Activated T-cell treated with anti-CD3 and anti-CD28 coated beads, Interleukin-2, amount 50 U/mL, for 72 hours (primary cell): ENCODE results near the gene SELENOO. TPM values are rescaled to one million over a fixed set of nuclear protein-coding genes. Genes with fewer than 3 reads are reported as not detected.

Experiments
- ATAC-seq, 2 donors: fragments of 150-1000 bp; cut with Tn5 transposase; replicated peaks in 1 of 2; 2 replicates each; pipeline ENCODE4 v1.10.0; 2021; ENCODE audit warnings: moderate library complexity in 2 of 2, mild to moderate bottlenecking in 1 of 2
- DNase-seq, 2 donors: peaks; one replicate each; pipeline ENCODE4 v3.0.0; 2021 to 2022; ENCODE audit warnings: mixed read lengths in 1 of 2
- H3K27ac Mint-ChIP-seq: one replicate; pipeline ENCODE4 v1.8.0; 2022; ENCODE audit warnings: mild to moderate bottlenecking, moderate library complexity, mixed read lengths
- H3K27me3 Mint-ChIP-seq: one replicate; pipeline ENCODE4 v1.8.0; 2022; ENCODE audit warnings: low read depth, mixed read lengths
- H3K36me3 Mint-ChIP-seq, 2 donors: one replicate each; pipeline ENCODE4 v1.8.0; 2022; ENCODE audit warnings: mixed read lengths in 2 of 2, mild to moderate bottlenecking in 1 of 2; ENCODE audit not compliant: insufficient read depth in 2 of 2
- H3K4me1 Mint-ChIP-seq: one replicate; pipeline ENCODE4 v1.8.0; 2022; ENCODE audit warnings: low read depth, mixed read lengths
- H3K4me3 Mint-ChIP-seq, 2 donors: one replicate each; pipeline ENCODE4 v1.8.0; 2022; ENCODE audit warnings: mild to moderate bottlenecking in 2 of 2, mixed read lengths in 2 of 2, moderate library complexity in 2 of 2
- H3K9me3 Mint-ChIP-seq, 2 donors: one replicate each; pipeline ENCODE4 v1.8.0; 2022; ENCODE audit warnings: mixed read lengths in 2 of 2
- total RNA-seq, 2 donors: library from RNA; stranded (reverse); gene quantifications; one replicate each; pipeline ENCODE4 v1.2.3, GENCODE V29; 2022

SELENOO gene
- total RNA-seq, 2 donors from 2014 or later = 17.6 to 19.4 TPM

DNA sequence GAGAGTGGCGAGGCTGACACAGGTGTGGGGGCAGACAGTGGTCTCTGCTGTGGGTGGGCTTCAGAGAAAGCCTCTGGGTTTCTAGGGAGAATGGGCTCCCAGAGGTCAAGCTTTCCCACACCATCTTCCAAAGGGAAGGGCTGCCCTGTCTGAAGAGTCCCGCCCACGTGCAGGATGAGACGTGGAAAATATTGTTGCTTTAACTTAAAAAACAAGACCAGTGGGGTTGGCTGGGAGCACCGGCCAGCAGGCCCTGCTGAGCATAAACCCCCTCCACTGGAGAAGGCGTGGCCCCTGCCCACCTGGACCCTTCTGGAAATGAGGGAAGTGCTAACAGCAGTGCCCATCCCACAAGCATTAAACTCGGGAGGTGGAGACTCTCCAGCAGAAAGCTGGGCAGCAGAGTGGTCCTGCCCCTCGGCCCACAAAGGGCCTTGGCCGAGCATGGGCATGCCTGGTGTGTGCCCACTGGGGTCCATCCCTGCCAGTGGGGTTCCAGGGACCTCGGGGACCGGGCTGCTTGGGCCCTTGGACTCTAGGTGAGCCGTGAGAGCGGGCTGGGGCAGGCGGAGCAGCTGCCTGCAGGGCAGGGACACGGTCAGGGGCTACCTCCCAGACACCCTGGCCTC lies 15.4 kb downstream of the SELENOO start:
- peaks cover 2 to 16% of the 10 kb centered on the region in 2 donors for H3K36me3 Mint-ChIP-seq
- no peak overlapping the region for H3K4me3 Mint-ChIP-seq
- no peaks in the 10 kb centered on the region for H3K9me3 Mint-ChIP-seq
- no peaks in the 10 kb centered on the region for H3K27me3 Mint-ChIP-seq
- no peak overlapping the region for H3K27ac Mint-ChIP-seq
- ATAC-seq = no peak
- H3K4me1 Mint-ChIP-seq = no peaks in the 10 kb centered on the region
- DNase-seq = no peak

DNA sequence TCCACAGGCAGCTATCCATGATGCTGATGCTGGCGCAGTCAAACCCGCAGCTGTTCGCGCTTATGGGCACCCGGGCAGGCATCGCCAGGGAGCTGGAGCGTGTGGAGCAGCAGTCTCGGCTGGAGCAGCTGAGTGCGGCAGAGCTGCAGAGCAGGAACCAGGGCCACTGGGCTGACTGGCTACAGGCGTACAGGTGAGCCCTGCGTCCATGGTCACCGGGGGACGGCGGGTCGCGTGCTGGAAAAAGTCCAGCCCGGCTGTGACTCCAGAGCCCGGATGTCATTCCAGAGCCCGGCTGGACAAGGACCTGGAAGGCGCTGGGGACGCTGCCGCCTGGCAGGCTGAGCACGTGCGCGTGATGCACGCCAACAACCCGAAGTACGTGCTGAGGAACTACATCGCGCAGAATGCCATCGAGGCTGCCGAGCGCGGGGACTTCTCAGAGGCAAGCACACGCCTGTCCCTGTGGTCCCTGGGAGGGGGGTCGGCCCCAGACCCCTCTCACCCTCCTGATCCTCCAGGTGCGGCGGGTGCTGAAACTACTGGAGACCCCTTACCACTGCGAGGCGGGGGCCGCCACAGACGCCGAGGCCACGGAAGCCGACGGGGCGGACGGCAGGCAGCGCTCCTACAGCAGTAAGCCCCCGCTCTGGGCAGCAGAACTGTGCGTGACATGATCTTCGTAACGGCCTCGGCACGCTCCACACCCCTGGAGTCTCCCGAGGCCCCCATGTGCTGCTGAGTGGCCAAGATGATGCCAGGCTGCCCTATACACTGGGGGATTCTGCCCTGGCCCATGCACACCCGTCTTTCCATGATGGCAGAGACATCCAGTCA lies 16.1 kb downstream of the SELENOO start:
- no peaks in the 10 kb centered on the region for H3K9me3 Mint-ChIP-seq
- peaks cover 2 to 16% of the 10 kb centered on the region in 2 donors for H3K36me3 Mint-ChIP-seq
- no peaks in the 10 kb centered on the region for H3K4me1 Mint-ChIP-seq
- ATAC-seq (no peak), DNase-seq (no peak)
- H3K27me3 Mint-ChIP-seq = no peaks in the 10 kb centered on the region
- H3K4me3 Mint-ChIP-seq = no peak overlapping the region
- no peak overlapping the region for H3K27ac Mint-ChIP-seq

DNA sequence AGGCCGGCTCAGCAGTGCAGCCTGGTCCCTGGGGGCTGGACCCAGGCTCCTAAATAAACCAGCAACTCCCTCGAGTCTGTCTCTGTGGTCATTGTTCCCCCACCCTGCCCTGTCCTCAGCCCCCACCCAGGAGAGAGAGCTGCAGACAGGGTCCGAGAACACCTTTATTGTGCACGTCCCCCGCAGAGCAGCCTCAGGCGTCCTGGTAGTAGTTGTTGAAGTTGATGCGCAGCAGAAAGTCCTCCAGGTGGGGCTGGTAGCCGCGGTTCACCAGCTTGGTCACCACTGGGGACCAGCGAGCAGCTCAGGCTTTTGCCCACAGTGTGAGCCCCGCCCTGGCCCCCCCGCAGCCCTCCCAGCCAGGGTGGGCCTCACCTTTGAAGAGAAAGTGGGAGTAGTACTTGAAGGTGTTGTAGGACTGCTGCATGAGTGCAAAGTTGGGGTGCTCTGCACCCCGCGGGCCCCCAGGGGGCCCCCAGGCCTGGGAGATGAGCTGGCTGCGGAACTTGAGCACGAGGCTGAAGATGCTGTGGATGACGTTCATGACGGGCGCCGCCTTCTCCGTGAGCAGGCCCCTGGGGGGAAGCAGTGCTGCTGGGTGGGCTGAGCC lies 16.8 kb downstream of the SELENOO start:
- Mint-ChIP-seq H3K4me1 (no peaks in the 10 kb centered on the region), H3K27ac (no peak overlapping the region), H3K4me3 (no peak overlapping the region), H3K9me3 (no peaks in the 10 kb centered on the region), H3K27me3 (no peaks in the 10 kb centered on the region), H3K36me3 (peaks cover 2 to 16% of the 10 kb centered on the region in 2 donors)
- DNase-seq (no peak), ATAC-seq (no peak)

DNA sequence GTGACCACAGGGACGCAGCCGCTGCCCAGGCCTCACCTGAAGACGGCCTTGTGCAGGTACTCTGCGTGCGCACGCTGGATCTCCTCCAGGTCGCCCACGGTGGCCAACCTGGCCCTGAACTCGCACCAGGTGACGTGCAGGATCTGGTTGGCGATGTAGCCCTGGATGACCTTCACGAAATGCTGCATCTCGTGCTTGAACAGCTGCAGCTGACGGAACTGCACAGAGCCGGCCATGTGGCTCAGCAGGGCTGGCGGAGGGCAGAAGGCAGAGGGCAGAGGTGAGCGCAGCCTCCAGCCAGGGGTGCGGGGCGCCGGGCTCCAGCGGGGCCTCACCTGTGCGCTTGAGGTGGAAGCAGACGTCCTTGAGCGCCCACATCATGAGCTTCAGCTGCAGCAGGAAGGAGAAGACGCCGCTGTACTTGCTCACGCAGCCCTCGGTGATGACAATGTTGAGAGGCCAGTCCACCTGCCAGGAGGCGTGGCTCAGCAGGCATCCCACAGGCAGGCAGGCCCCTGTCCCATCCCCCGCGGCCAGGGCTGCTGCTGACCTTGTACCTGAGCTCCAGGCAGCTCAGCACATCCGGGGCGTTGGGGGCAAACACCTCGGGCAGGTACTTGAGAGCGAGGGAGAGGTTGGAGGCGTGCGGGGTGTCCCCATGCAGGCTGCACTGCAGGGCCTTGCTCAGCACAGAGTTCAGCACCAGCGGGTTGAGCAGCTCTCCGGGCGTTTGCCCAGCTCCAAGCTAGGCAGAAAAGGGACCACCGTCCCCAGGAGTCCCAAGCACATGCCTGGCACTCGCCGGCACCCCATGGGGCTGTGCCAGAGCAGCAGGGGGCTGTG lies 17.6 kb downstream of the SELENOO start:
- Mint-ChIP-seq H3K4me1 (no peaks in the 10 kb centered on the region), H3K27ac (no peak overlapping the region), H3K9me3 (no peaks in the 10 kb centered on the region), H3K36me3 (peaks cover 2 to 15% of the 10 kb centered on the region in 2 donors), H3K4me3 (no peak overlapping the region), H3K27me3 (no peaks in the 10 kb centered on the region)
- DNase-seq (no peak), ATAC-seq (no peak)

DNA sequence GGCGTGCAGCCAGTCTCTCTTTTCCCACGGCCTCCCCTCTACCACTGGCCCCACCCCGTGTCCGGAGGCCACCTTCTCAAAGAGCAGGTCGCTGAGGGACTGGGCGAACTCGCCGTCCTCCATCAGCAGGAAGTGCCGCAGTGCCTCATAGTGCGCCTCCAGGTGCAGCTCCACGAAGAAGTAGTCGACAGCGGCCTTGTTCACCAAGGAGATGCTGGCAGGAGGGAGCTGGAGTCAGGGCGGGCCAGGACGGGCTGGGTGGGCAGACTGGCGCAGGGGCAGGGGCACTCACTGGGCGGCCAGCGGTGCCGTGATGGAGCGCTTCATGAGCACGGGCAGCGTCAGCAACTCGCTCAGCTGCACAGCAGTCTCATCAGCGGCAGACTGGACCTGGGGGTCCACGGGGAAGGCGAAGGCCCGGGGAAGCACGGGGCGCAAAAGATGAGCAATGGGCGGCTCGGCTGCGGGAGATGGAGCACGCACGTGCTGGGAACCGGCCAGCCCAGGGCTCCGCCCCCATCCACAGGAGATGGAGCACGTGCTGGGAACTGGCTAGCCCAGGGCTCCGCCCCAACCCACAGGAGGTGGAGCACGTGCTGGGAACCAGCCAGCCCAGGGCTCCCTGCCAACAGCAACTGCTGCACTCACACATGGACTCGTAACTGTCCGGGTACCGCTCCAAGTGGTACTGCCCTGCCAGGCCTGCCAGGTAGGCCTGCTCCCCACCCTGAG lies 18.4 kb downstream of the SELENOO start:
- Mint-ChIP-seq H3K4me3 (no peak overlapping the region), H3K27ac (no peak overlapping the region), H3K4me1 (no peaks in the 10 kb centered on the region), H3K36me3 (peaks cover 2 to 17% of the 10 kb centered on the region in 2 donors), H3K9me3 (no peaks in the 10 kb centered on the region), H3K27me3 (no peaks in the 10 kb centered on the region)
- no peak for DNase-seq
- ATAC-seq = peak in 1 of 2 donors; percentile 12

DNA sequence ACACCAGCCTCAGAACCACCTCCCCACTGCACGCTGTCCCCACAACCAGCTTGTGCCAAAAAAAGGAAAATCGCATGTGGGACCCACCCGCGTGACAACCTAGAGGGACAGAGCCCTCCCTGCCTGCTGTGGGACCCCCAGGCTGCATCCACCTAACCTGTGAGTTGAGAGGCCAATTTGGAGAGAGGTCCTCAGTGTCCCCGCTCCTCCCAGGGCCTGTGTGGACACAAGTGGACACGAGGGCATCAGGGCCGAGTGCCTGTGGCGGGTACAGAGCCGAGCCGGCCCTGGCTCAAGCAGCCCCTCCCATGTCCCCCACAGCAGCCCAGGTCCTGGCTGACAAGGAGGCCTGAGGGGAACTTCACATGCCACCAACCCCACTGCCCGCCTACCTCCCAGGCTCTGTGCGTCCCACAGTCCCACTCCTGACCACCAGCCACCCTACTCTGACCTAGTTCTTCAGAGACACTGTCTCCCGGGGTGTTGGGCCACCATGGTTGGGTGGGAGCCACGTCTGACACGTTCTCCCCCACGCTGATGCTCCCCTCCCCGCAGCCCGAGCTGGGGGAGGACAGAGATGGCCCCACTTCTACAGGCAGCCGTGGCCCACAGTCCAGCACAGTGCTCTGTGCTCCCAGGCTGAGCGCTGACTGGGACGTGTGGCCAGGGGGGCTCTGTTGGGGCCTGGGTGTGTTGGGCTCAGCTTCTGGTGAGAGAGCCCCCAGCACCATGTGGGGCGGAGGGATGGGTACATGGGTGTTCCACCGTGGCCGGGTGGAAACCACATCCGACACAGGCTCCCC lies 19.2 kb downstream of the SELENOO start:
- ATAC-seq (no peak), DNase-seq (no peak)
- no peak overlapping the region for H3K27ac Mint-ChIP-seq
- H3K4me3 Mint-ChIP-seq = no peak overlapping the region
- no peaks in the 10 kb centered on the region for H3K4me1 Mint-ChIP-seq
- peaks cover 2 to 15% of the 10 kb centered on the region in 2 donors for H3K36me3 Mint-ChIP-seq
- no peaks in the 10 kb centered on the region for H3K9me3 Mint-ChIP-seq
- H3K27me3 Mint-ChIP-seq = no peaks in the 10 kb centered on the region

DNA sequence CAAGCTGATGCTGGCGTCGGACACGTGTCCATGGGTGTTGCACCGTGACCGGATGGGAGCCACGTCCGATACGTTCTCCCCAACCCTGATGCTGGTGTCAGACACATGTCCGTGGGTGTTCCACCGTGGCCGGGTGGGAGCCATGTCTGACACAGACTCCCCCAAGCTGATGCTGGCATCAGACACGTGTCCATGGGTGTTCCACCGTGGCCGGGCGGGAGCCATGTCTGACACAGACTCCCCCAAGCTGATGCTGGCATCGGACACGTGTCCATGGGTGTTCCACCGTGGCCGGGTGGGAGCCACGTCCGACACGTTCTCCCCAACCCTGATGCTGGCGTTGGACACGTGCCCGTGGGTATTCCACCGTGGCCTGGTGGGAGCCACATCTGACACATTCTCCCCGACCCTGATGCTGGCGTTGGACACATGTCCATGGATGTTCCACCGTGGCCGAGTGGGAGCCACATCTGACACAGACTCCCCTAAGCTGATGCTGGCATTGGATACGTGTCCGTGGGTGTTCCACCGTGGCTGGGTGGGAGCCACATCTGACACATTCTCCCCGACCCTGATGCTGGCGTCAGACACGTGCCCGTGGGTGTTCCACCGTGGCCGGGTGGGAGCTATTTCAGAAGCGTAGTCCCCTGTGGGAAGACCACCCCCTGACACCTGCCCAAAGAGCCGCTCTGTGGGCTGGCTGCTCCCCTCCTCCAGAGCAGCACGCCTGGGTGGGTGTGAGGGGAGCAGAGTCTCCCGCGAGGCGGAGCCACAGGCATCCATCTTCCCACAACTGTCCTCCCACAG lies 20.0 kb downstream of the SELENOO start:
- H3K9me3 Mint-ChIP-seq = no peaks in the 10 kb centered on the region
- no peaks in the 10 kb centered on the region for H3K27me3 Mint-ChIP-seq
- DNase-seq = no peak
- peaks cover 2 to 18% of the 10 kb centered on the region in 2 donors for H3K36me3 Mint-ChIP-seq
- H3K4me1 Mint-ChIP-seq = no peaks in the 10 kb centered on the region
- H3K27ac Mint-ChIP-seq = no peak overlapping the region
- no peak for ATAC-seq
- H3K4me3 Mint-ChIP-seq = no peak overlapping the region

DNA sequence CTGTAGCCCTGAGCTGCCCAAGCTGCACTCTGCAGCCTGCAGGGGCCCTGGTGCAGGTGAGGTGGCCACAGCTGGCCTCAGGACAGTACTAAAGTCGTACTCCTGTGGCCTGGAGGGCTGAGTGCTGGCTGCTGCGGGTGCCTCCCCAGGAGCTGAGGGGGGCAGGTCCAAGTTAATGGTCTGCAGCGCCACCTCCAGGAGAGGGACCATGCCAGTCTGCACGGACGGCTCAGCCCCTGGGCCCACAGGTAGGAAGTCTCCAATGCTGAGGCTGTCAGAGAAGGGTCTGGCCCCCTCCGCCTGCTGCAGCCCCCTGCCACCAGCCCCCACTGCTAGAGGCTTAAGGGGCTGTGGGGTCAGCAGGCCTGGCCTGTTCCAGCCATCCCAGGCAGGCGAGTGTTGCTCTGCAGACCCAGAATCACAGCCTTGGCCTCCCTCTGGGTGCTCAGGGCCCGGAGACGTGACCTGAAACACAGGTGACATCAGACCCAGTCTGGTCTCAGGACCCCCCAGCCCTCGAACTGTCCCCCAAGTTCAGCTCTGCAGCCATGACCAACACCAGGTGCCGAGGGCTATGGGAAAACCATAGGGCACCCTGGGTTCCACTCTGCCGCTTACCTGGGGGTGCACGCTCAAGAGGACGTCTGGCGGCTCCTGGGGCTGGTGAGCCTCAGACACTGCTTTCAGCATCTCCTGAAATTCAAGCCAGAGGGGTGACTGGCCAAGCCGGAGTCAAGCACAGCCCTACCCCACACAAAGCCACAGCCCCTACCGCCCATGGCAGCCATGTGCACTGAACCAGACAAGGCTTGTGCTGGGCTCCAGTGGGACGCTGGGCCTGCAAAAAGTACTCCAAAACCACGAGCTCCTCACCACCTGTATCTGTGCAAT lies 20.8 kb downstream of the SELENOO start:
- Mint-ChIP-seq H3K36me3 (peaks cover 2 to 15% of the 10 kb centered on the region in 2 donors), H3K27ac (no peak overlapping the region), H3K4me1 (no peaks in the 10 kb centered on the region), H3K27me3 (no peaks in the 10 kb centered on the region), H3K9me3 (no peaks in the 10 kb centered on the region), H3K4me3 (no peak overlapping the region)
- no peak for ATAC-seq
- no peak for DNase-seq

DNA sequence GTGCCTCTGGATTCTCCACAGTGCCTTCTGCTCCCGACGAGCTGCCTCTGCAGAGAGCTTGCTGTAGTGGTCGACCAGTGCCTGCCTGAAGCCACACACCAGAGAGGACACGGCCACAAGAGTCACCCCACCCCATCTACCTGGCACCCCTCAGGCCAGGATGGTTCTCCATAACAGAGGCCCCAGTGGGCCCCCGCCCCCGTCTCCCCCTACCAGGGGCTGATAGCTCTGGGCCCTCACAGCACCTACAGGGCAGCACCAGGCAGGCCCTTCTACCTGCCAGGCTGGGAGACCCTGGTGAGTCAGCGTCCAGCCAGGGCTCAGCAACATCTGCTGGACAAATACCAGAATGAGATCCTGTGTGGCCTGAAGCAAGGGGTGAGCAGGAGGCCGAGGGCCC lies 21.7 kb downstream of the SELENOO start:
- DNase-seq (no peak), ATAC-seq (no peak)
- Mint-ChIP-seq H3K9me3 (no peaks in the 10 kb centered on the region), H3K4me3 (no peak overlapping the region), H3K27me3 (no peaks in the 10 kb centered on the region), H3K4me1 (no peaks in the 10 kb centered on the region), H3K36me3 (peaks cover 2 to 15% of the 10 kb centered on the region in 2 donors), H3K27ac (no peak overlapping the region)

DNA sequence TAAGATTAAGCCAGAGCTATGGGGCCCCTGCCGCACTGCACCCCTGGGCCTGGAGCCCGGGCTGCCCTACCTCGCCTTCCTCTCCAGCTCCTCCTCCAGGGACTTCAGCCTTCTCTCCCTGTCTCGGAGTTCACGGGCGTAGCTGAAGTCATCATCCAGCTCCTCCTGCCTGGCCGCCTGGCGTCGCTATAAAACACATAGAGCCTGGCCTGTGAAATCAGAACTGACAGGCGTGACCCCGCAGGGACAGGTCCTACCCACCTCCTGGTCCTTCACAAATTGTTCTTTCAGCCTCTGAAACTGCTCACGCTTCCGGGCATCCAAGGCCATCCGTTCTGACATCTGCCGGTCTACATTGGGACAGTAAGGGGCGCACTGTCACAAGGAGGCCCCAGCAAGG lies 23.3 kb downstream of the SELENOO start:
- no peak overlapping the region for H3K27ac Mint-ChIP-seq
- no peak for DNase-seq
- no peak overlapping the region for H3K4me3 Mint-ChIP-seq
- no peak for ATAC-seq
- peaks cover 2 to 14% of the 10 kb centered on the region in 2 donors for H3K36me3 Mint-ChIP-seq
- no peaks in the 10 kb centered on the region for H3K9me3 Mint-ChIP-seq
- no peaks in the 10 kb centered on the region for H3K4me1 Mint-ChIP-seq
- no peaks in the 10 kb centered on the region for H3K27me3 Mint-ChIP-seq
